NK-92 (cell line): ENCODE data around the gene PVRIG.
"Not testable (repeated sequence)": the region's sequence is repeated elsewhere in the genome, so short reads cannot be mapped to it uniquely, and the experiment has no call there.

Experiments
- DNase-seq: peaks from one replicate; lab custom pipeline; 2025; ENCODE audit not compliant: unreplicated experiment; lab: John Stamatoyannopoulos, UW

The PVRIG gene

GRCh38 chr7:100270046-100270918 is 50.5 kb downstream of the PVRIG start:
- not testable (repeated sequence) for DNase-seq
